Neural cell (in vitro differentiated cells): ENCODE results near the gene TSPAN9.

Experiments used
- EP300 ChIP-seq: fragments of 450-650 bp; conservative IDR thresholded peaks from 2 replicates; pipeline ENCODE4 v1.6.1; 2014; ENCODE audit warnings: antibody characterized with exemption, mild to moderate bottlenecking, moderate library complexity; ENCODE audit not compliant: poor library complexity, severe bottlenecking
- EZH2 ChIP-seq: fragments of 200-600, 300-800 bp; shearing (Covaris generic), sonication (generic); IDR thresholded peaks from 2 replicates; pipeline ENCODE4 v1.6.1; 2014; ENCODE audit warnings: antibody characterized with exemption, low read length, borderline replicate concordance, mild to moderate bottlenecking; ENCODE audit not compliant: insufficient read depth, poor library complexity, severe bottlenecking
- MXI1 ChIP-seq: fragments of 450-650 bp; conservative IDR thresholded peaks from 2 replicates; pipeline ENCODE4 v1.6.1; 2014; ENCODE audit warnings: antibody characterized with exemption, mild to moderate bottlenecking; ENCODE audit not compliant: poor library complexity, severe bottlenecking
- POLR2AphosphoS5 ChIP-seq: IDR thresholded peaks from 2 replicates; pipeline ENCODE4 v1.6.1; 2012
- RAD21 ChIP-seq: fragments of 450-650 bp; conservative IDR thresholded peaks from 2 replicates; pipeline ENCODE4 v1.6.1; 2014; ENCODE audit warnings: antibody characterized with exemption, mild to moderate bottlenecking, moderate library complexity
- SMC3 ChIP-seq: fragments of 450-650 bp; conservative IDR thresholded peaks from 2 replicates; pipeline ENCODE4 v1.6.1; 2014; ENCODE audit warnings: antibody characterized with exemption, mild to moderate bottlenecking, moderate library complexity; ENCODE audit not compliant: poor library complexity
- TAF1 ChIP-seq: IDR thresholded peaks from 2 replicates; pipeline ENCODE4 v1.6.1; 2012; ENCODE audit warnings: low read depth
- TF ChIP-seq, protein P1 (sequence below): fragments of 450-650 bp; IDR thresholded peaks from 2 replicates; pipeline ENCODE4 v1.5.1; 2014; ENCODE audit warnings: antibody characterized with exemption, mild to moderate bottlenecking, moderate library complexity; ENCODE audit not compliant: poor library complexity, severe bottlenecking
- TF ChIP-seq, protein P2 (sequence below): IDR thresholded peaks from 2 replicates; pipeline ENCODE4 v1.6.1; 2012; ENCODE audit warnings: borderline replicate concordance

DNA sequence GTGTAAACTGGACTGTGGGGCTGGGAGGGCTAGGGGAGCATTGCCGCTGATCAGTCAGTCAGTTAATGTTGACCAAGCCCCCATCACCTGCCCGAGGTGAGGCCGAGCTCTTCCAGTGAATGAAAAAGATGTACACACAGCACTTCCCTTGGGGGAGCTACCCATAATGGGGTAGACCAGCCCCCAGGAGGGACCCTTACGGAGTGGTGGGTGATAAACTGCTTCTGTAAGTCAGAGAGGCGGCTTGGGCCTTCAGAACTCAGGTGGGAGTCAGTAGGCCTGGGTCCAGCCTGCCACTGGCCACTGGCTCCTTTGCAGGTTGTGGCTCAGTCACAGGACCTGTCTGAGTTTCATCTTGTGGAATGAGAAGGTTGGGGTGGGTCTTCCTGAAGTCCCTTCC lies 43.5 kb downstream of the TSPAN9 start:
- TF ChIP-seq EZH2 (no peak), RAD21 (no peak), MXI1 (no peak), EP300 (no peak), SMC3 (no peak), TAF1 (no peak), POLR2AphosphoS5 (no peak)
- TF ChIP-seq, protein P1, sequence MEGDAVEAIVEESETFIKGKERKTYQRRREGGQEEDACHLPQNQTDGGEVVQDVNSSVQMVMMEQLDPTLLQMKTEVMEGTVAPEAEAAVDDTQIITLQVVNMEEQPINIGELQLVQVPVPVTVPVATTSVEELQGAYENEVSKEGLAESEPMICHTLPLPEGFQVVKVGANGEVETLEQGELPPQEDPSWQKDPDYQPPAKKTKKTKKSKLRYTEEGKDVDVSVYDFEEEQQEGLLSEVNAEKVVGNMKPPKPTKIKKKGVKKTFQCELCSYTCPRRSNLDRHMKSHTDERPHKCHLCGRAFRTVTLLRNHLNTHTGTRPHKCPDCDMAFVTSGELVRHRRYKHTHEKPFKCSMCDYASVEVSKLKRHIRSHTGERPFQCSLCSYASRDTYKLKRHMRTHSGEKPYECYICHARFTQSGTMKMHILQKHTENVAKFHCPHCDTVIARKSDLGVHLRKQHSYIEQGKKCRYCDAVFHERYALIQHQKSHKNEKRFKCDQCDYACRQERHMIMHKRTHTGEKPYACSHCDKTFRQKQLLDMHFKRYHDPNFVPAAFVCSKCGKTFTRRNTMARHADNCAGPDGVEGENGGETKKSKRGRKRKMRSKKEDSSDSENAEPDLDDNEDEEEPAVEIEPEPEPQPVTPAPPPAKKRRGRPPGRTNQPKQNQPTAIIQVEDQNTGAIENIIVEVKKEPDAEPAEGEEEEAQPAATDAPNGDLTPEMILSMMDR: no peak
- TF ChIP-seq, protein P2, sequence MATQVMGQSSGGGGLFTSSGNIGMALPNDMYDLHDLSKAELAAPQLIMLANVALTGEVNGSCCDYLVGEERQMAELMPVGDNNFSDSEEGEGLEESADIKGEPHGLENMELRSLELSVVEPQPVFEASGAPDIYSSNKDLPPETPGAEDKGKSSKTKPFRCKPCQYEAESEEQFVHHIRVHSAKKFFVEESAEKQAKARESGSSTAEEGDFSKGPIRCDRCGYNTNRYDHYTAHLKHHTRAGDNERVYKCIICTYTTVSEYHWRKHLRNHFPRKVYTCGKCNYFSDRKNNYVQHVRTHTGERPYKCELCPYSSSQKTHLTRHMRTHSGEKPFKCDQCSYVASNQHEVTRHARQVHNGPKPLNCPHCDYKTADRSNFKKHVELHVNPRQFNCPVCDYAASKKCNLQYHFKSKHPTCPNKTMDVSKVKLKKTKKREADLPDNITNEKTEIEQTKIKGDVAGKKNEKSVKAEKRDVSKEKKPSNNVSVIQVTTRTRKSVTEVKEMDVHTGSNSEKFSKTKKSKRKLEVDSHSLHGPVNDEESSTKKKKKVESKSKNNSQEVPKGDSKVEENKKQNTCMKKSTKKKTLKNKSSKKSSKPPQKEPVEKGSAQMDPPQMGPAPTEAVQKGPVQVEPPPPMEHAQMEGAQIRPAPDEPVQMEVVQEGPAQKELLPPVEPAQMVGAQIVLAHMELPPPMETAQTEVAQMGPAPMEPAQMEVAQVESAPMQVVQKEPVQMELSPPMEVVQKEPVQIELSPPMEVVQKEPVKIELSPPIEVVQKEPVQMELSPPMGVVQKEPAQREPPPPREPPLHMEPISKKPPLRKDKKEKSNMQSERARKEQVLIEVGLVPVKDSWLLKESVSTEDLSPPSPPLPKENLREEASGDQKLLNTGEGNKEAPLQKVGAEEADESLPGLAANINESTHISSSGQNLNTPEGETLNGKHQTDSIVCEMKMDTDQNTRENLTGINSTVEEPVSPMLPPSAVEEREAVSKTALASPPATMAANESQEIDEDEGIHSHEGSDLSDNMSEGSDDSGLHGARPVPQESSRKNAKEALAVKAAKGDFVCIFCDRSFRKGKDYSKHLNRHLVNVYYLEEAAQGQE: no peak
